Measurements from ENCODE around the gene AMIGO3.
"Not testable (repeated sequence)": the region's sequence is repeated elsewhere in the genome, so short reads cannot be mapped to it uniquely, and the experiment has no call there.

The AMIGO3 gene

GRCh38 chr3:49709852-49710251, 9.6 kb downstream of the AMIGO3 start:
- no peak for DNase-seq (ENCODE audit: low read depth, low spot score)

- DNase-seq (ENCODE audit: low read depth, low spot score), result no peak
These were observed 12.4 kb downstream of the AMIGO3 start for GRCh38 chr3:49707113-49707480.

- DNase-seq (ENCODE audit: low read depth, low spot score), result no peak
These were observed 12.9 kb downstream of the AMIGO3 start for GRCh38 chr3:49706456-49707112.

GRCh38 chr3:49705390-49705960, 14.0 kb downstream of the AMIGO3 start:
- no peak for DNase-seq (ENCODE audit: low read depth, low spot score)

GRCh38 chr3:49704629-49705028, 14.9 kb downstream of the AMIGO3 start:
- no peak for DNase-seq (ENCODE audit: low read depth, low spot score)

GRCh38 chr3:49703956-49704355, 15.5 kb downstream of the AMIGO3 start:
- DNase-seq (ENCODE audit: low read depth, low spot score), result no peak

- peak; percentile 34 for DNase-seq (ENCODE audit: low read depth, low spot score)
These were observed 16.0 kb downstream of the AMIGO3 start for GRCh38 chr3:49703443-49703927.

GRCh38 chr3:49702672-49703071, 16.8 kb downstream of the AMIGO3 start:
- no peak for DNase-seq (ENCODE audit: low read depth, low spot score)

GRCh38 chr3:49701388-49702077, 18.0 kb downstream of the AMIGO3 start:
- no peak for DNase-seq (ENCODE audit: low read depth, low spot score)

- DNase-seq (ENCODE audit: low read depth, low spot score), result no peak
These were observed 18.9 kb downstream of the AMIGO3 start for GRCh38 chr3:49700453-49701128.

- DNase-seq (ENCODE audit: low read depth, low spot score), result no peak
These were observed 19.5 kb downstream of the AMIGO3 start for GRCh38 chr3:49700014-49700413.

- no peak for DNase-seq (ENCODE audit: low read depth, low spot score)
These were observed 20.1 kb downstream of the AMIGO3 start for GRCh38 chr3:49699281-49699979.

- not testable (repeated sequence) for DNase-seq (ENCODE audit: low read depth, low spot score)
These were observed 24.0 kb downstream of the AMIGO3 start for GRCh38 chr3:49695350-49696015.

- DNase-seq (ENCODE audit: low read depth, low spot score), result not testable (repeated sequence)
These were observed 24.9 kb downstream of the AMIGO3 start for GRCh38 chr3:49694409-49695070.

- not testable (repeated sequence) for DNase-seq (ENCODE audit: low read depth, low spot score)
These were observed 28.0 kb downstream of the AMIGO3 start for GRCh38 chr3:49691481-49691880.

GRCh38 chr3:49690856-49691255, 28.6 kb downstream of the AMIGO3 start:
- DNase-seq (ENCODE audit: low read depth, low spot score), result not testable (repeated sequence)

- DNase-seq (ENCODE audit: low read depth, low spot score), result not testable (repeated sequence)
These were observed 29.4 kb downstream of the AMIGO3 start for GRCh38 chr3:49689908-49690624.

- DNase-seq (ENCODE audit: low read depth, low spot score), result peak; percentile 85
These were observed 30.2 kb downstream of the AMIGO3 start, which contains the start of the genes MST1 and RNF123 for GRCh38 chr3:49689046-49689907. MST1 (minus strand) TSS chr3:49689474; CDS start chr3:49688691, 783 bp downstream. RNF123 (plus strand) TSS chr3:49689557; CDS start chr3:49691166, 1,609 bp downstream.

Data from activated CD4-positive, CD25-positive, alpha-beta regulatory T cell treated with anti-CD3 and anti-CD28 coated beads, Interleukin-2, amount 50 U/mL, for 16 hours (primary cell).